ENCODE results near the gene UQCRHL. TPM values are rescaled to one million over a fixed set of nuclear protein-coding genes. Genes with fewer than 3 reads are reported as not detected.
A peak's percentile ranks its signal among the peaks of the same experiment; 100 is the strongest.
"Not testable (repeated sequence)": the region's sequence is repeated elsewhere in the genome, so short reads cannot be mapped to it uniquely, and the experiment has no call there.

Gene UQCRHL
- total RNA-seq, 4 donors from 2014 or later: 0.40 to 1.4 (median 0.85) TPM

GRCh38 chr1:15836772-15837669, 29.6 kb upstream of the UQCRHL start:
- WGBS, 2 donors (ENCODE audit: low coverage in 1 of 2): 40 to 68% methylated on average over 3 to 5 of the region's 62 CpGs
- no peaks in the 10 kb centered on the region for H3K9me3 ChIP-seq
- TF ChIP-seq EP300 (IDR thresholded peaks at IDR 0.05) (no peak), POLR2A (IDR thresholded peaks at IDR 0.05) (peak in 1 of 2 donors; percentile 7), POLR2AphosphoS5 (IDR thresholded peaks at IDR 0.05) (no peak)
- TF ChIP-seq, protein P1, sequence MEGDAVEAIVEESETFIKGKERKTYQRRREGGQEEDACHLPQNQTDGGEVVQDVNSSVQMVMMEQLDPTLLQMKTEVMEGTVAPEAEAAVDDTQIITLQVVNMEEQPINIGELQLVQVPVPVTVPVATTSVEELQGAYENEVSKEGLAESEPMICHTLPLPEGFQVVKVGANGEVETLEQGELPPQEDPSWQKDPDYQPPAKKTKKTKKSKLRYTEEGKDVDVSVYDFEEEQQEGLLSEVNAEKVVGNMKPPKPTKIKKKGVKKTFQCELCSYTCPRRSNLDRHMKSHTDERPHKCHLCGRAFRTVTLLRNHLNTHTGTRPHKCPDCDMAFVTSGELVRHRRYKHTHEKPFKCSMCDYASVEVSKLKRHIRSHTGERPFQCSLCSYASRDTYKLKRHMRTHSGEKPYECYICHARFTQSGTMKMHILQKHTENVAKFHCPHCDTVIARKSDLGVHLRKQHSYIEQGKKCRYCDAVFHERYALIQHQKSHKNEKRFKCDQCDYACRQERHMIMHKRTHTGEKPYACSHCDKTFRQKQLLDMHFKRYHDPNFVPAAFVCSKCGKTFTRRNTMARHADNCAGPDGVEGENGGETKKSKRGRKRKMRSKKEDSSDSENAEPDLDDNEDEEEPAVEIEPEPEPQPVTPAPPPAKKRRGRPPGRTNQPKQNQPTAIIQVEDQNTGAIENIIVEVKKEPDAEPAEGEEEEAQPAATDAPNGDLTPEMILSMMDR (IDR thresholded peaks at IDR 0.05): no peak
- no peaks in the 10 kb centered on the region for H3K27me3 ChIP-seq
- ATAC-seq: no peak
- peaks cover 0 to 27% (median 4%) of the 10 kb centered on the region in 3 donors for H3K4me1 ChIP-seq
- peak overlapping the region in 1 of 2 donors; percentile 90 for H3K4me3 ChIP-seq
- H3K36me3 ChIP-seq: no peaks in the 10 kb centered on the region
- peak overlapping the region in 3 of 4 donors; percentile 99 to 100 (median 100) for H3K27ac ChIP-seq

DNA sequence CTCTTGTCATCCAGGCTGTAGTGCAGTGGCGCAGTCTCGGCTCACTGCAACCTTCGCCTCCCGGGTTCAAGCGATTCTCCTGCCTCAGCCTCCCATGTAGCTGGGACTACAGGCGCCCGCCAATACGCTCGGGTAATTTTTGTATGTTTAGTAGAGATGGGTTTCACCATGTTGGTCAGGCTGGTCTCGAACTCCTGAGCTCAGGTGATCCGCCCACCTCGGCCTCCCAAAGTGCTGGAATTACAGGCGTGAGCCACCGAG, 29.0 kb upstream of the UQCRHL start:
- peaks cover 0 to 33% (median 4%) of the 10 kb centered on the region in 3 donors for H3K4me1 ChIP-seq
- H3K4me3 ChIP-seq: peak overlapping the region; percentile 37 to 90
- not testable (repeated sequence) for ATAC-seq, H3K36me3 ChIP-seq, H3K27me3 ChIP-seq, H3K9me3 ChIP-seq
- 63% methylated on average over 7 of the region's 14 CpGs; no CpG with 5 or more reads in 1 of the 2 donors for WGBS, 2 donors (ENCODE audit: low coverage in 1 of 2)
- peak overlapping the region; percentile 79 to 100 (median 100) for H3K27ac ChIP-seq

DNA sequence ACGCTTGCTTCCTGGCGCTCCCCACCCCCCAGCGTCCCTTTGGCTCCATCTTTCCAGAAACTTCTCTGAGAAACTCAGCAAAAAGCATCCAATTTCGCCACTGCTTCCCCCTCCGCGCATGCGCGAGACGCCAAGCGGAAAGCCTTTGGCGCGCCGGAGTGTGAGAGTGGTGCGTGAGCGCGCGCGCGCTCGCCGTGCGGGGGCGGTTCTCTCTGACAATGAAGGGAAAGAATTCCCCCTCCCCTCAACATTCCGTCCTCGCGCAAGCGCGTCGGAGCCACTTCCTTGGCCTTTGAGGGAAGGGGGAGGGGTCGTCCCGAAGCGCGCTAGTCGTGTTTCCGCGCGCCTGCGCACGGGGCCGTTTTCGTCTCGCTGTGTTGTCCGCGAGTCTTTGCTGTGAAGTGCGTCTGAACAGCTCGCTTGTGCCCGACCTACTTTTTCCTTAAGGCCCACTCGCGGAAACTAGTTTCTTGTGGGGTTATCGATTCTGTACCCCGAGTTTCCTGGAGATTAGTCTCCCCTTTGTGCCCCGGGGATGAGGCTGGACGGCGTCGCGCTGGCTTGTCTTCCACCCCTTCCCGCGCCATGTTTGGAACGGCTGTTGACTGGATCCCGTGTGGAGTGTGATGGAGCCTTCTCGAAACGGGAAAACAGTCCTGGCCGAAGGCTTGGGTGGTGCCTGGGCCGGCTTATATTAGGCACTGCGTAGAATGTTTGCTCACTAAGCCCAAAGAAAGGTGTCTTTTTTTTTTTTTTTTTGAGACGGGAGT, 28.5 kb upstream of the UQCRHL start:
- TF ChIP-seq EP300 (IDR thresholded peaks at IDR 0.05): no peak
- TF ChIP-seq, protein P1 (IDR thresholded peaks at IDR 0.05): no peak
- peak; percentile 65 to 68 for TF ChIP-seq POLR2A (IDR thresholded peaks at IDR 0.05)
- TF ChIP-seq POLR2AphosphoS5 (IDR thresholded peaks at IDR 0.05): peak; percentile 86
- ATAC-seq: peak; percentile 91
- peak overlapping the region; percentile 95 to 100 (median 100) for H3K27ac ChIP-seq
- peak overlapping the region; percentile 63 to 90 for H3K4me3 ChIP-seq
- peaks cover 0 to 38% (median 4%) of the 10 kb centered on the region in 3 donors for H3K4me1 ChIP-seq
- H3K36me3 ChIP-seq: no peaks in the 10 kb centered on the region
- no peaks in the 10 kb centered on the region for H3K9me3 ChIP-seq
- no peaks in the 10 kb centered on the region for H3K27me3 ChIP-seq
- 0 to 14% methylated on average over 2 to 6 of the region's 66 CpGs for WGBS, 2 donors (ENCODE audit: low coverage in 1 of 2)

DNA sequence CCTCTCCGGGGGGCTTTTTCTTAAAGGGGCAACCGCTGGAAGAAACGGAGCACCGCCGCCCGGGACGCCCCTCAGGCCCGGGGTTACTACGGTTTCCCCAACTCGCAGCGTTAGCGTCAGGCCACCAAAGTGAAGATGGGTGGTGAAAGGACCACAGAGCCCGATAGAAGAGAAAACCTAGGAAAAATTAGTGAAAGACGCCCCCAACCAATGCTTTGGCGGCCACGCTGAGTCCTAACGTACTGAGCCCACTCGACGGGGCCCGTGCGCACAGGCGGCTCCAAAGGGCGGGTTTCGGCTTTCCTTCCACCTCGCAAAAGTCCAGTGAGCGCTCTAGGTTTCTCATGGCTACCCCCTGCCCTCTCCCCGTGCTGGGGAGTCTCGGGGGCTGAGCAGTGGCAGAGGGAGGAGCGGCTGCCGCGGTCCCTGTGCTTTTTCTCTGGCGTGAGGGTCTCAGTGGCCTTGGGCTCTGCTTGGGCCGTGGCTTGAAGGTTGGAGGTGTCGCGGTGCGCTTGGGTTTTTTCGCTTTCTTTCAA, 27.8 kb upstream of the UQCRHL start:
- ATAC-seq: peak; percentile 13
- H3K27me3 ChIP-seq: no peaks in the 10 kb centered on the region
- peak overlapping the region; percentile 95 to 100 (median 100) for H3K27ac ChIP-seq
- 0% methylated on average over 3 to 12 of the region's 37 CpGs for WGBS, 2 donors (ENCODE audit: low coverage in 1 of 2)
- no peaks in the 10 kb centered on the region for H3K9me3 ChIP-seq
- H3K4me3 ChIP-seq: peak overlapping the region; percentile 63 to 90
- no peaks in the 10 kb centered on the region for H3K36me3 ChIP-seq
- H3K4me1 ChIP-seq: peaks cover 0 to 45% (median 4%) of the 10 kb centered on the region in 3 donors
- no peak for TF ChIP-seq POLR2AphosphoS5 (IDR thresholded peaks at IDR 0.05)

GRCh38 chr1:15834406-15835204, 27.2 kb upstream of the UQCRHL start:
- Histone ChIP-seq H3K27ac (peak overlapping the region; percentile 95 to 100 (median 100)), H3K4me3 (peak overlapping the region; percentile 63 to 90), H3K27me3 (no peaks in the 10 kb centered on the region), H3K36me3 (no peaks in the 10 kb centered on the region), H3K9me3 (no peaks in the 10 kb centered on the region), H3K4me1 (peaks cover 0 to 45% (median 4%) of the 10 kb centered on the region in 3 donors)
- WGBS, 2 donors (ENCODE audit: low coverage in 1 of 2): 0% methylated on average over 5 of the region's 77 CpGs
- peak; percentile 75 for ATAC-seq
- TF ChIP-seq POLR2AphosphoS5 (IDR thresholded peaks at IDR 0.05) (peak; percentile 76), EP300 (IDR thresholded peaks at IDR 0.05) (no peak), POLR2A (IDR thresholded peaks at IDR 0.05) (peak; percentile 64 to 80)
- TF ChIP-seq, protein P1 (IDR thresholded peaks at IDR 0.05): peak in 2 of 4 experiments; percentile 7 to 15
